ENCODE results near the gene SPATA4.
A peak's percentile ranks its signal among the peaks of the same experiment; 100 is the strongest.

Gene SPATA4

GRCh38 chr4:176189891-176190795, 5.2 kb downstream of the SPATA4 start:
- DNase-seq (ENCODE audit: low read depth) = no peak

GRCh38 chr4:176188654-176189053, 6.7 kb downstream of the SPATA4 start:
- DNase-seq (ENCODE audit: low read depth) = no peak

- DNase-seq (ENCODE audit: low read depth) = no peak
These were observed 7.8 kb downstream of the SPATA4 start for GRCh38 chr4:176187624-176188023.

- no peak for DNase-seq (ENCODE audit: low read depth)
These were observed 8.6 kb downstream of the SPATA4 start for GRCh38 chr4:176186671-176187395.

- no peak for DNase-seq (ENCODE audit: low read depth)
These were observed 9.3 kb downstream of the SPATA4 start for GRCh38 chr4:176186067-176186466.

GRCh38 chr4:176185051-176185450, 10.3 kb downstream of the SPATA4 start:
- peak; percentile 76 for DNase-seq (ENCODE audit: low read depth)

GRCh38 chr4:176163041-176163440, 32.3 kb downstream of the SPATA4 start:
- DNase-seq (ENCODE audit: low read depth) = no peak

GRCh38 chr4:176156656-176157055, 38.7 kb downstream of the SPATA4 start:
- DNase-seq (ENCODE audit: low read depth) = peak; percentile 35

- no peak for DNase-seq (ENCODE audit: low read depth)
These were observed 42.3 kb downstream of the SPATA4 start for GRCh38 chr4:176153124-176153523.

- no peak for DNase-seq (ENCODE audit: low read depth)
These were observed 44.7 kb downstream of the SPATA4 start for GRCh38 chr4:176150704-176151103.

GRCh38 chr4:176150356-176150682, 45.1 kb downstream of the SPATA4 start:
- DNase-seq (ENCODE audit: low read depth) = peak; percentile 45

GRCh38 chr4:176149680-176150355, 45.6 kb downstream of the SPATA4 start:
- DNase-seq (ENCODE audit: low read depth) = no peak

- DNase-seq (ENCODE audit: low read depth) = no peak
These were observed 53.1 kb downstream of the SPATA4 start for GRCh38 chr4:176142253-176142652.

GRCh38 chr4:176139518-176139917, 55.9 kb downstream of the SPATA4 start:
- DNase-seq (ENCODE audit: low read depth) = no peak

- DNase-seq (ENCODE audit: low read depth) = peak; percentile 53
These were observed 57.8 kb downstream of the SPATA4 start for GRCh38 chr4:176137631-176138030.

- no peak for DNase-seq (ENCODE audit: low read depth)
These were observed 60.7 kb downstream of the SPATA4 start for GRCh38 chr4:176134670-176135069.

All from stromal cell of bone marrow (primary cell).